Stimulated activated CD4-positive, alpha-beta T cell treated with anti-CD3 and anti-CD28 coated beads, Interleukin-1b, Interleukin-23, amount 100 ng/mL, for 4 hours (primary cell): ENCODE data around the gene RAB9A.
"Not testable (repeated sequence)": the region's sequence is repeated elsewhere in the genome, so short reads cannot be mapped to it uniquely, and the experiment has no call there.

Source experiments
- DNase-seq, 2 donors: peaks; one replicate each; pipeline ENCODE4 v3.0.0-alpha.2; 2020; ENCODE audit warnings: low read depth in 2 of 2

RAB9A gene

GRCh38 chrX:13669755-13670154 is 19.2 kb upstream of the RAB9A start:
- not testable (repeated sequence) for DNase-seq

- no peak for DNase-seq
Observed at GRCh38 chrX:13670197-13670596, 18.7 kb upstream of the RAB9A start.

GRCh38 chrX:13673016-13673415 is 15.9 kb upstream of the RAB9A start:
- no peak for DNase-seq

GRCh38 chrX:13676885-13677284 is 12.0 kb upstream of the RAB9A start:
- DNase-seq = no peak

GRCh38 chrX:13679700-13680099 is 9.2 kb upstream of the RAB9A start:
- not testable (repeated sequence) for DNase-seq

GRCh38 chrX:13681595-13681994 is 7.3 kb upstream of the RAB9A start:
- DNase-seq = no peak

- DNase-seq = no peak
Observed at GRCh38 chrX:13684361-13684760, 4.6 kb upstream of the RAB9A start.

- DNase-seq = no peak
Observed at GRCh38 chrX:13685126-13685763, 3.7 kb upstream of the RAB9A start.

GRCh38 chrX:13687203-13687602 is 1.7 kb upstream of the RAB9A start:
- DNase-seq = no peak

- DNase-seq = no peak
Observed at GRCh38 chrX:13688384-13688957, 457 bp upstream of the RAB9A start.

- no peak for DNase-seq
Observed at GRCh38 chrX:13689741-13690211, 848 bp downstream of the RAB9A start.

GRCh38 chrX:13690836-13691235 is 1.9 kb downstream of the RAB9A start:
- no peak for DNase-seq

GRCh38 chrX:13691841-13692371 is 3.0 kb downstream of the RAB9A start:
- DNase-seq = no peak

- DNase-seq = no peak
Observed at GRCh38 chrX:13692771-13693231, 3.9 kb downstream of the RAB9A start.

GRCh38 chrX:13693341-13693961 is 4.5 kb downstream of the RAB9A start:
- no peak for DNase-seq

GRCh38 chrX:13694359-13694758 is 5.4 kb downstream of the RAB9A start:
- no peak for DNase-seq

- no peak for DNase-seq
Observed at GRCh38 chrX:13694983-13695382, 6.1 kb downstream of the RAB9A start.

GRCh38 chrX:13695601-13696115 is 6.7 kb downstream of the RAB9A start:
- DNase-seq = no peak

GRCh38 chrX:13697455-13697854 is 8.5 kb downstream of the RAB9A start:
- DNase-seq = no peak

GRCh38 chrX:13697976-13698375 is 9.0 kb downstream of the RAB9A start:
- DNase-seq = no peak

- DNase-seq = no peak
Observed at GRCh38 chrX:13698432-13698831, 9.5 kb downstream of the RAB9A start.

- DNase-seq = no peak
Observed at GRCh38 chrX:13699183-13699826, 10.4 kb downstream of the RAB9A start.
